BLaER1 (cell line): Measurements from ENCODE around the gene FAM236C.
"Not testable (repeated sequence)": the region's sequence is repeated elsewhere in the genome, so short reads cannot be mapped to it uniquely, and the experiment has no call there.

Experiments used
- H3K27ac ChIP-seq: shearing (Covaris generic); formaldehyde crosslinking; 2 replicates; pipeline ENCODE4 v1.8.1; 2022
- H3K27me3 ChIP-seq: shearing (Covaris generic); formaldehyde crosslinking; 2 replicates; pipeline ENCODE4 v1.8.1; 2022
- H3K36me3 ChIP-seq: shearing (Covaris generic); formaldehyde crosslinking; 2 replicates; pipeline ENCODE4 v1.8.1; 2022
- H3K4me1 ChIP-seq: shearing (Covaris generic); formaldehyde crosslinking; 2 replicates; pipeline ENCODE4 v1.8.1; 2022
- H3K4me2 ChIP-seq: shearing (Covaris generic); formaldehyde crosslinking; 2 replicates; pipeline ENCODE4 v1.8.1; 2022
- H3K4me3 ChIP-seq: shearing (Covaris generic); formaldehyde crosslinking; 2 replicates; pipeline ENCODE4 v1.8.1; 2022
- H3K9ac ChIP-seq: shearing (Covaris generic); formaldehyde crosslinking; 2 replicates; pipeline ENCODE4 v1.8.1; 2022
- H3K9me3 ChIP-seq: shearing (Covaris generic); formaldehyde crosslinking; 2 replicates; pipeline ENCODE4 v1.8.1; 2022
- H4K20me1 ChIP-seq: shearing (Covaris generic); formaldehyde crosslinking; 2 replicates; pipeline ENCODE4 v1.8.1; 2022

FAM236C gene

DNA sequence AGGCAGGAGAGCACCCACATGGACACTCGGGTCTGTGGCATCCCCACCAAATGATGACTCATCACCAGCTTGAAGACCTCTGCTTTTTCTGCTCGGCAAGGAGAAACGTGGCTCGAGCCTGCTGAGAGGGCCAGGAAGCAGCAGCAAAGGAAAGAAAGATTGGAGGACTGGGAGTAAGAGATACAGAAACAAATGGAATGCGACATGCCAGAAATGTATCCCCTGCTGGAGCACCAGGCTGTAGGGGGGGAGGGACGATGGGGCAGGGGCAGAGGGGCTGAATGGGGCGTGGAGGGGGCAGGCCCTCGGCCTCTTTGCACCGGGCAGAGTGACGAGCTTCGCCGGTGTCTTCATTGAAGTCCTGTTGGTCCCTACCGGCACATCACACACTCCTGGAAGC, at the start of gene FAM236C:
Gene FAM236C, plus strand, starts transcription at position 301 of the 400 bp plus-strand sequence. CDS start 100 bp downstream, outside the sequence.
- H3K4me1 ChIP-seq, H3K36me3 ChIP-seq, H3K9ac ChIP-seq, H4K20me1 ChIP-seq, H3K4me2 ChIP-seq, H3K27me3 ChIP-seq, H3K27ac ChIP-seq, H3K9me3 ChIP-seq, H3K4me3 ChIP-seq: not testable (repeated sequence)

- H3K4me2 ChIP-seq, H3K4me3 ChIP-seq, H3K27ac ChIP-seq, H3K9ac ChIP-seq, H3K9me3 ChIP-seq, H3K4me1 ChIP-seq, H3K36me3 ChIP-seq, H3K27me3 ChIP-seq, H4K20me1 ChIP-seq: not testable (repeated sequence)
These were observed 29.5 kb upstream of the FAM236C start for GRCh38 chrX:72882898-72883297.

GRCh38 chrX:72889740-72890139, 22.7 kb upstream of the FAM236C start:
- not testable (repeated sequence) for H3K9me3 ChIP-seq, H3K36me3 ChIP-seq, H3K4me2 ChIP-seq, H3K9ac ChIP-seq, H4K20me1 ChIP-seq, H3K27me3 ChIP-seq, H3K4me3 ChIP-seq, H3K27ac ChIP-seq, H3K4me1 ChIP-seq

DNA sequence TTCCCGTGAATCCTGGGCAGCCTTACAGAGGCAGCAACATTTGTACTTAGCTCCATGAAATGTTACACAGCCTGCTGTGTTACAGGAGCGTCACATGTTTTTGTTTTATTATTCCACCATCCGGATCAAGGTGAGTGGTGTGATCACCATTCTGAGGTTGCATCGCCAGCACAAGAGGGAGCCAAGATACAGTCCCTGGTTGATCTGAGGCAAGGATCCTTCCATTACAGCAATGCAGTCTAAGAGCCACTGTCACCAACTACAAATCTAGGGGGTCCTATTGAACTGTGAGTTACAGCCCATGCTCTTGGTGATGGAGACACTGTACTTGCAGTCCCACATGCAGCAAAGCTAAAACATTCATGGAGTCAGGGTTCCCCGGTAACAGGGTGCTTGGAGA, 3.7 kb downstream of the FAM236C start:
- not testable (repeated sequence) for H3K27ac ChIP-seq, H3K9ac ChIP-seq, H3K4me2 ChIP-seq, H3K4me1 ChIP-seq, H3K9me3 ChIP-seq, H4K20me1 ChIP-seq, H3K27me3 ChIP-seq, H3K4me3 ChIP-seq, H3K36me3 ChIP-seq

DNA sequence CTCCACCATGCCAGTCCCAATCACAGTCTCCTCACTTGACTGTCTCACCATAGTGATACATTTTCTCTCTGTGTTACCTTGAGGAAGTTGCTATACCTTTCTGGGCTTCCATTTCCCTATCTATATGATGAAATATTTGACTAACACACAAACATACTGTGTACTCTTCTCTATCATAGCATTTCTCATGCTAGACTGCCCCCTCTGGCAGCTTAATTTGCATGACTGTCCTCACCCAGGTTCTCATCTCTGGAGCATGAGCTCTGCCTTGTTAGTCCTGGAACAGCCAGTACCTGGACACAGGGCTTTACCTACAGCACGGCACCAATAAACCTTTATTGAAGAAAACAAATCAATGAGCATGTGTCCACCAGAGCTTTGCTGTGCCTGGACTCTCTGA, 19.9 kb downstream of the FAM236C start:
- H3K4me3 ChIP-seq, H3K9me3 ChIP-seq, H3K27ac ChIP-seq, H3K27me3 ChIP-seq, H3K9ac ChIP-seq, H4K20me1 ChIP-seq, H3K36me3 ChIP-seq, H3K4me2 ChIP-seq, H3K4me1 ChIP-seq: not testable (repeated sequence)

GRCh38 chrX:72936455-72936854, 24.0 kb downstream of the FAM236C start:
- H3K9me3 ChIP-seq, H3K4me3 ChIP-seq, H3K4me1 ChIP-seq, H3K27me3 ChIP-seq, H3K4me2 ChIP-seq, H4K20me1 ChIP-seq, H3K36me3 ChIP-seq, H3K9ac ChIP-seq, H3K27ac ChIP-seq: not testable (repeated sequence)

DNA sequence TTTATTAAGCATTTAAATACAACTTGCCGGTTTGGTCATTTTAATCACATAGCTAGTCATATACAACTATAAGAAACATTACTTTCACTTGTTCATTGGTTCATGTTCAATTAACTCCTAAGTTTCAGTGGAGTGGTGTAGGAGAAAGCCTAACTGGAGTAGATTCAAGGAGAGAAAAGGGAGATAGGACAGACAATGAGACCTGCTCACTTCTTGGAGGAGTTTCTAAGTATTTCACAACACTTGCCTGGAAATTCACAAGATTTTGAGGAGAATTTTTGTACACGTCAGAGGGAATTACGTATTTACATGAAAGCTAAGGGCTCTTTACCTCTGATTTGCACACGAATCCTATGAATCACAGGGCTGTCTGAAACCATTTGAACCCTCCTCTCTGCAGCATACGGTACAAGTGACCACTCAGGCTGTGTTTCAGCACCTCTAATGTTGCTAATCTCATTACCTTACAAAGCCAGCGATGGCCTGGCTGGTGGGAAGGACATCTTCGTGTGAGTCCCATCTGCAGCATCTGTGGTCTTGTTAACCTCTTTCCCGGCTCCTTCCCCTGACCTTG, 24.6 kb downstream of the FAM236C start:
- not testable (repeated sequence) for H4K20me1 ChIP-seq

GRCh38 chrX:72937906-72938305, 25.5 kb downstream of the FAM236C start, which contains the start of gene FAM236A:
Gene FAM236A (plus strand): TSS chrX:72938206. CDS start chrX:72938263, 57 bp downstream.
- H3K4me1 ChIP-seq, H3K27ac ChIP-seq, H3K27me3 ChIP-seq, H3K9me3 ChIP-seq, H3K36me3 ChIP-seq, H3K4me3 ChIP-seq, H4K20me1 ChIP-seq, H3K4me2 ChIP-seq, H3K9ac ChIP-seq: not testable (repeated sequence)

More for the DNA sequence above, 24.6 kb downstream of the FAM236C start:
- H3K36me3 ChIP-seq, H3K27me3 ChIP-seq, H3K4me1 ChIP-seq, H3K4me3 ChIP-seq, H3K9ac ChIP-seq, H3K4me2 ChIP-seq, H3K9me3 ChIP-seq, H3K27ac ChIP-seq: not testable (repeated sequence)

- not testable (repeated sequence) for H3K27me3 ChIP-seq, H3K4me1 ChIP-seq, H3K36me3 ChIP-seq, H4K20me1 ChIP-seq, H3K27ac ChIP-seq, H3K9me3 ChIP-seq, H3K4me3 ChIP-seq, H3K4me2 ChIP-seq, H3K9ac ChIP-seq
These were observed 29.9 kb downstream of the FAM236C start for GRCh38 chrX:72942272-72942671.

DNA sequence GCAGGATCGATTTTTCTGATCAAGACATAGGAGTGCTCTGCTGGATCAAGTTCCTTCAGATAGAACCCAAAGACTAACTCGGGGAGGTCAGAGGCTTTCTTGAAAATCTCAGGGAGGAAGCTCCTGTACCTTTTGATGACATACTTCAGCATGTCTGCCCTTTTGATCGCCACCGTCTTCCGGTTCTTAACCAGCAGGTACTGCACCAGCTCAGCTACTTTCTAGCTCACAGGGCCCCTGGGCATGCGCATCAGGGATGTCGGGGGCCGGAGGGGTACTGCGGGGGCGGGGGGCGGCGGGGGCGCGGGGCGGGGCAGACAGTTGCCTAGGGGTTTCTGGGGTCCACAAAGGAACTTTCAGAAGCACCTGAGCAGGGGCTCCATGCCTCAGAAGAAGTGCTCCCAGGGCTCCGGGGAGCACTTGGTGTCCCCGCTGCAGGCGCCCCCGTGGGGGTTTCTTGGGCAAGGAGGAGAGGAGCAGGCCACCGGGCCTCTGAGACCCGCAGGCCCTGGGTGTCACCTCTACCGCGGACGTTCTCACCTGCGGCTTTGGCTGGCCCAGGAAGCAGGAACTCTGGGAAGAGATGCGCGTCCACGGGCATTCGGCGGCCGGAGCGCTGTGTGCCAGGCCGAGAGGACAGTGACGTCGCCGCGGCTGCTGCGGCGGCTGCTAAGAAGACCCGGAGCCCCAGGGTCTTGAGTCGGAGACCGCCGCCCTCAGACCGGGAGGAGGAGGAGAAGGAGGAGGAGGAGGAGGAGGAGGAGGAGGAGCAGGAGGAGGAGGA, 30.8 kb downstream of the FAM236C start:
- not testable (repeated sequence) for H3K9ac ChIP-seq, H3K27me3 ChIP-seq, H3K4me2 ChIP-seq, H3K9me3 ChIP-seq, H3K4me3 ChIP-seq, H3K36me3 ChIP-seq, H3K4me1 ChIP-seq, H3K27ac ChIP-seq, H4K20me1 ChIP-seq

- H3K9me3 ChIP-seq, H3K4me1 ChIP-seq, H3K27me3 ChIP-seq, H3K27ac ChIP-seq, H4K20me1 ChIP-seq, H3K36me3 ChIP-seq, H3K4me3 ChIP-seq, H3K9ac ChIP-seq, H3K4me2 ChIP-seq: not testable (repeated sequence)
These were observed 31.4 kb downstream of the FAM236C start, which contains the start of gene DMRTC1 for GRCh38 chrX:72943819-72944169. Gene DMRTC1 (minus strand): TSS chrX:72943837. CDS start chrX:72875694, 68,143 bp downstream.

DNA sequence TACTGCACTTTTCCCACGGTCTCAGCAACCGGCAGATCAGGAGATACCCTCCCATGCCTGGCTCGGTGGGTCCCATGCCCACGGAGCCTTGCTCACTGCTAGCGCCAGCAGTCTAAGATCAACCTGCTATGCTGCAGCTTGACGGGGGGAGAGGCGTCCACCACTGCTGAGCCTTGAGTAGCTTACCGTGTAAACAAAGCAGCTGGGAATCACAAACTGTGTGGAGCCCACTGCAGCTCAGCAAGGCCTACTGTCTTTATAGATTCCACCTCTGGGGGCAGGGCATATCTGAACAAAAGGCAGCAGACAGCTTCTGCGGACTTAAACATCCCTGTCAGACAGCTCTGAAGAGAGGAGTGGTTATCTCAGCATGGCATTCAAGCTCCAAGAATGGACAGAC, 47.6 kb downstream of the FAM236C start:
- H3K4me1 ChIP-seq, H3K9ac ChIP-seq, H3K9me3 ChIP-seq, H3K27ac ChIP-seq, H3K4me2 ChIP-seq, H3K4me3 ChIP-seq, H4K20me1 ChIP-seq, H3K27me3 ChIP-seq, H3K36me3 ChIP-seq: not testable (repeated sequence)
